NCI-H146 (cell line): ENCODE results near the gene FBXO28.

Experiments
- DNase-seq: peaks from one replicate; lab custom pipeline; 2025; lab: John Stamatoyannopoulos, UW

FBXO28 gene

GRCh38 chr1:224095339-224095738 is 18.6 kb upstream of the FBXO28 start:
- DNase-seq = no peak

GRCh38 chr1:224095867-224096266 is 18.0 kb upstream of the FBXO28 start:
- DNase-seq = no peak

GRCh38 chr1:224096773-224097172 is 17.1 kb upstream of the FBXO28 start:
- no peak for DNase-seq

GRCh38 chr1:224098007-224098406 is 15.9 kb upstream of the FBXO28 start:
- no peak for DNase-seq

GRCh38 chr1:224106568-224107281 is 7.2 kb upstream of the FBXO28 start:
- peak; percentile 66 for DNase-seq

- DNase-seq = no peak
Observed at GRCh38 chr1:224107282-224107625, 6.7 kb upstream of the FBXO28 start.

- no peak for DNase-seq
Observed at GRCh38 chr1:224108991-224109390, 4.9 kb upstream of the FBXO28 start.

- no peak for DNase-seq
Observed at GRCh38 chr1:224109981-224110380, 3.9 kb upstream of the FBXO28 start.

- DNase-seq = no peak
Observed at GRCh38 chr1:224113005-224113404, 906 bp upstream of the FBXO28 start.

- DNase-seq = no peak
Observed at GRCh38 chr1:224113545-224113917, 380 bp upstream of the FBXO28 start.

- DNase-seq = no peak
Observed at GRCh38 chr1:224114787-224115175, 870 bp downstream of the FBXO28 start.

- DNase-seq = peak; percentile 58
Observed at GRCh38 chr1:224116131-224116530, 2.2 kb downstream of the FBXO28 start.

- no peak for DNase-seq
Observed at GRCh38 chr1:224118688-224119087, 4.8 kb downstream of the FBXO28 start.

- DNase-seq = no peak
Observed at GRCh38 chr1:224123136-224123535, 9.2 kb downstream of the FBXO28 start.

GRCh38 chr1:224124220-224124619 is 10.3 kb downstream of the FBXO28 start:
- no peak for DNase-seq

GRCh38 chr1:224127925-224128819 is 14.3 kb downstream of the FBXO28 start:
- DNase-seq = no peak

- no peak for DNase-seq
Observed at GRCh38 chr1:224131253-224131652, 17.3 kb downstream of the FBXO28 start.

GRCh38 chr1:224132901-224133300 is 19.0 kb downstream of the FBXO28 start:
- no peak for DNase-seq

- DNase-seq = no peak
Observed at GRCh38 chr1:224133741-224134299, 19.9 kb downstream of the FBXO28 start.

GRCh38 chr1:224137518-224137917 is 23.6 kb downstream of the FBXO28 start:
- DNase-seq = no peak

- DNase-seq = no peak
Observed at GRCh38 chr1:224138198-224138597, 24.3 kb downstream of the FBXO28 start.

GRCh38 chr1:224141693-224142092 is 27.8 kb downstream of the FBXO28 start:
- no peak for DNase-seq

- no peak for DNase-seq
Observed at GRCh38 chr1:224149709-224150108, 35.8 kb downstream of the FBXO28 start.
